Activated naive CD4-positive, alpha-beta T cell treated with anti-CD3 and anti-CD28 coated beads, Interleukin-2, amount 50 U/mL, for 16 hours (primary cell): ENCODE results near the gene ADNP.
"Not testable (repeated sequence)": the region's sequence is repeated elsewhere in the genome, so short reads cannot be mapped to it uniquely, and the experiment has no call there.

ENCODE experiments used
- DNase-seq: peaks from one replicate; pipeline ENCODE4 v3.0.0-alpha.2; 2020

The ADNP gene

GRCh38 chr20:50898475-50898874 lies 32.8 kb downstream of the ADNP start:
- DNase-seq, result no peak

GRCh38 chr20:50895111-50895830 lies 36.0 kb downstream of the ADNP start:
- no peak for DNase-seq

- DNase-seq, result no peak
Observed at GRCh38 chr20:50893620-50894019, 37.6 kb downstream of the ADNP start.

GRCh38 chr20:50892394-50892793 lies 38.8 kb downstream of the ADNP start:
- no peak for DNase-seq

- DNase-seq, result no peak
Observed at GRCh38 chr20:50891138-50891537, 40.1 kb downstream of the ADNP start.

- DNase-seq, result no peak
Observed at GRCh38 chr20:50887576-50887975, 43.7 kb downstream of the ADNP start.

- DNase-seq, result no peak
Observed at GRCh38 chr20:50886184-50886790, 45.0 kb downstream of the ADNP start.

- DNase-seq, result no peak
Observed at GRCh38 chr20:50885781-50886180, 45.5 kb downstream of the ADNP start.

- DNase-seq, result no peak
Observed at GRCh38 chr20:50885068-50885467, 46.2 kb downstream of the ADNP start.

- no peak for DNase-seq
Observed at GRCh38 chr20:50883856-50884255, 47.4 kb downstream of the ADNP start.

GRCh38 chr20:50881759-50882424 lies 49.3 kb downstream of the ADNP start:
- not testable (repeated sequence) for DNase-seq

- DNase-seq, result no peak
Observed at GRCh38 chr20:50879649-50880550, 51.3 kb downstream of the ADNP start.

- DNase-seq, result no peak
Observed at GRCh38 chr20:50877232-50877743, 53.9 kb downstream of the ADNP start.

- DNase-seq, result no peak
Observed at GRCh38 chr20:50876816-50877215, 54.4 kb downstream of the ADNP start.

GRCh38 chr20:50876063-50876685 lies 55.1 kb downstream of the ADNP start:
- DNase-seq, result no peak

- no peak for DNase-seq
Observed at GRCh38 chr20:50874758-50875665, 56.2 kb downstream of the ADNP start.

- no peak for DNase-seq
Observed at GRCh38 chr20:50874111-50874757, 57.0 kb downstream of the ADNP start.

- DNase-seq, result no peak
Observed at GRCh38 chr20:50873585-50873984, 57.7 kb downstream of the ADNP start.

GRCh38 chr20:50872560-50873425 lies 58.4 kb downstream of the ADNP start:
- DNase-seq, result no peak
